AG04449 (cell line): ENCODE measurements around the gene SECISBP2L.
"Not testable (repeated sequence)": the region's sequence is repeated elsewhere in the genome, so short reads cannot be mapped to it uniquely, and the experiment has no call there.

Experiments
- CTCF ChIA-PET: fragments of 350-600 bp; formaldehyde crosslinking; extraction: SDS; loops from one replicate; lab custom pipeline; 2021; ENCODE audit warnings: antibody characterized with exemption; lab: Yijun Ruan, JAX
- POLR2A ChIA-PET: fragments of 400-600, 350-600 bp; formaldehyde crosslinking; extraction: SDS; loops from one replicate; lab custom pipeline; 2020; ENCODE audit warnings: antibody characterized with exemption, inconsistent platforms; lab: Yijun Ruan, JAX
- DNase-seq: peaks from one replicate; pipeline ENCODE4 v3.0.0-alpha.2; 2010; ENCODE audit warnings: low read depth, low spot score
- H3K4me3 ChIP-seq: 2 replicates; pipeline ENCODE4 v1.5.1; 2011; ENCODE audit warnings: low read depth, mild to moderate bottlenecking, control low read depth, low read length
- TF ChIP-seq, protein P1 (sequence below): IDR thresholded peaks from one replicate; pipeline ENCODE4 v1.5.1; 2011; ENCODE audit warnings: mild to moderate bottlenecking, moderate library complexity, low read length, control low read depth, inconsistent platforms; ENCODE audit not compliant: insufficient read depth; ENCODE audit errors: missing control alignments

The SECISBP2L gene

DNA sequence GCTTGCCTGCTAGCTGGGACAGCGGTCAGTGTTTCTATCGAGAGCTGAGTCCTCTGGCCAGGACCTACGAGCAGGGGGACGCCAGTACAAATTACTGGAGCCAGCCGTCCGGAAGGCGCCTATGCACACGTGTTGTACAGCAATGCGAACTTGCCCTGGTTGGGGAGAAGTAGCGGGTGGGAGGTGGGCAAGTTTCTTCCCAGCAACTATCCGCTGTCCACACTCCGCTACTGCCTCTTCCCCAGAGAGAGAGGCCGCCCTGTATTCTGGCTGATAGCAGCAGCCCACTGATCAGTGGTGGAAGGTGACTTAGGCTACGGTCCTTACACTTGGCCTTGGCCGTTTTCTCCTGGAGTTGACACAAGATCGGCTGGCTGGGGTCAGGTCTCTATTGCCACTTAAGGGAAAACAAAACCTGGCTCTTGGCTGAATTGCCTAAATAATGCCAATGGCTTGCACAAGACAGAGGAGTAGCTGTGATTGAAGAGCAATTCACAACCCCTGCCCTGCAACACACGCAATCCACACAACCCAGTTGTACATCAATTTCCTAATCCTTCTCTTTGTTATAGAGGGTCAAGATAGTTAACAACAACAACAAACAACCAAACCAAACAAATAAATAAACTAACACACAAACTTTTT lies 69.7 kb downstream of the SECISBP2L start:
- POLR2A ChIA-PET = interaction anchor here (1.4 kb wide), 1 partner anchor 13 kb away, joined by 6 read pairs; the partner anchor contains the start of gene SHC4
- CTCF ChIA-PET = interaction anchor here (0.6 to 7.3 kb wide), 39 partner anchors 10 to 1075 kb away, joined by 3 to 113 read pairs (median 5); partner anchors contain the start of gene EID1
- H3K4me3 ChIP-seq = no peak overlapping the region
- TF ChIP-seq, protein P1, sequence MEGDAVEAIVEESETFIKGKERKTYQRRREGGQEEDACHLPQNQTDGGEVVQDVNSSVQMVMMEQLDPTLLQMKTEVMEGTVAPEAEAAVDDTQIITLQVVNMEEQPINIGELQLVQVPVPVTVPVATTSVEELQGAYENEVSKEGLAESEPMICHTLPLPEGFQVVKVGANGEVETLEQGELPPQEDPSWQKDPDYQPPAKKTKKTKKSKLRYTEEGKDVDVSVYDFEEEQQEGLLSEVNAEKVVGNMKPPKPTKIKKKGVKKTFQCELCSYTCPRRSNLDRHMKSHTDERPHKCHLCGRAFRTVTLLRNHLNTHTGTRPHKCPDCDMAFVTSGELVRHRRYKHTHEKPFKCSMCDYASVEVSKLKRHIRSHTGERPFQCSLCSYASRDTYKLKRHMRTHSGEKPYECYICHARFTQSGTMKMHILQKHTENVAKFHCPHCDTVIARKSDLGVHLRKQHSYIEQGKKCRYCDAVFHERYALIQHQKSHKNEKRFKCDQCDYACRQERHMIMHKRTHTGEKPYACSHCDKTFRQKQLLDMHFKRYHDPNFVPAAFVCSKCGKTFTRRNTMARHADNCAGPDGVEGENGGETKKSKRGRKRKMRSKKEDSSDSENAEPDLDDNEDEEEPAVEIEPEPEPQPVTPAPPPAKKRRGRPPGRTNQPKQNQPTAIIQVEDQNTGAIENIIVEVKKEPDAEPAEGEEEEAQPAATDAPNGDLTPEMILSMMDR = no peak
- no peak for DNase-seq

GRCh38 chr15:48975472-48976419 lies 70.5 kb downstream of the SECISBP2L start:
- peak overlapping the region; percentile 57 for H3K4me3 ChIP-seq
- TF ChIP-seq, protein P1 = peak; percentile 78
- ChIA-PET CTCF (interaction anchor here (0.5 to 7.3 kb wide), 62 partner anchors 11 to 1169 kb away, joined by 3 to 113 read pairs (median 4); partner anchors contain the start of genes CEP152, EID1 and SECISBP2L), POLR2A (interaction anchor here (0.9 to 1.4 kb wide), 5 partner anchors 8 to 114 kb away, joined by 3 to 6 read pairs (median 4); partner anchors contain the start of genes EID1 and SHC4)
- no peak for DNase-seq

DNA sequence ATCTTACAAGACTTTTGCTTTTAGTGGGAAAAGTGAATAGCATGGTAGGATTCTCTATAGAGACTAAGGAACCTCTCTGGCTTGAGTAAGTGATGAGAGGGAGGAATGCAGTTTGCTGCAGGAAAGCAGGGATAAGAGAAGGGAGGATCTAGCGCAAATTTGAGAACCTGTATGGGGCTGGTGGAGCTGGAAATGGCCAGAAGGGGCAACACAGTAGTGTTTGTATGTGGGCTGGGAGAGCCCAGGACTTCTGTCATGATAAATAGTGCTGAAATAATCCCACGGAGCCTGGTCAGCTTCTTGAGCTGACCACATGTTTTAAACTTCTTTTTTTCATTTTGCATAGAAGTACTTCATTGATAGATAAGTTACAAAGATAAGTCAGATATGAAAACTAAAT lies 71.4 kb downstream of the SECISBP2L start:
- no peak overlapping the region for H3K4me3 ChIP-seq
- POLR2A ChIA-PET = no interaction called here

DNA sequence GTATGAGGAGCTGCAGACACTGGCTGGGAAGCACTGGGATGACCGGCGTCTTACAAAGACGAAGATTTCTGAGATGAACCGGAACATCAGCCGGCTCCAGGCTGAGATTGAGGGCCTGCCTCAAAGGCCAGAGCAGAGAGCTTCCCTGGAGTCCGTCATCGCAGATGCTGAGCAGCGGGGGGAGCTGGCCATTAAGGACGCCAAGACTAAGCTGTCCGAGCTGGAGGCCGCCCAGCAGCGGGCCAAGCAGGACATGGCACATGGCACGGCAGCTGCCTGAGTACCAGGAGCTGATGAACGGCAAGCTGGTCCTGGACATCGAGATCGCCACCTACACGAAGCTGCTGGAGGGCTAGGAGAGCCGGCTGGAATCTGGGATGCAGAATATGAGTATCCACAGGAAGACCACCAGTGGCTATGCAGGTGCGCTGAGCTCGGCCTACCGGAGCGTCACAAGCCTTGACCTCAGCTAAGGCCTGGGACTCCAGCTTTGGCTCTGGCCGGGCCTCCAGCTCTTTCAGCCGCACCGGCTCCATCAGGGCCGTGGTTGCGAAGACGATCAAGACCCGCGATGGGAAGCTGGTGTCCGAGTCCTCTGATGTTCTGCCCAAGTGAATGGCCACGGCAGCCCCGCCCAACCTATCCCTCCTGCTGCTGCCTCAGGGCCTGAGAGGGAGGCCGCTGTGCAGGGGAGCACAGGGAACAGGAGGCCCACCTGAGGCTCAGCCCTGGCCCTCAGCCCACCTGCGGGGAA lies 73.3 kb downstream of the SECISBP2L start:
- CTCF ChIA-PET = interaction anchor here (1.0 to 7.3 kb wide), 5 partner anchors 9 to 173 kb away, joined by 3 to 113 read pairs (median 12); no protein-coding TSS in a partner anchor
- POLR2A ChIA-PET = no interaction called here
- H3K4me3 ChIP-seq = no peak overlapping the region

More for the DNA sequence above, 71.4 kb downstream of the SECISBP2L start:
- TF ChIP-seq, protein P1 = no peak
- DNase-seq = no peak
- CTCF ChIA-PET = interaction anchor here (0.6 to 7.3 kb wide), 31 partner anchors 12 to 1822 kb away, joined by 3 to 113 read pairs (median 5); partner anchors contain the start of gene EID1

DNA sequence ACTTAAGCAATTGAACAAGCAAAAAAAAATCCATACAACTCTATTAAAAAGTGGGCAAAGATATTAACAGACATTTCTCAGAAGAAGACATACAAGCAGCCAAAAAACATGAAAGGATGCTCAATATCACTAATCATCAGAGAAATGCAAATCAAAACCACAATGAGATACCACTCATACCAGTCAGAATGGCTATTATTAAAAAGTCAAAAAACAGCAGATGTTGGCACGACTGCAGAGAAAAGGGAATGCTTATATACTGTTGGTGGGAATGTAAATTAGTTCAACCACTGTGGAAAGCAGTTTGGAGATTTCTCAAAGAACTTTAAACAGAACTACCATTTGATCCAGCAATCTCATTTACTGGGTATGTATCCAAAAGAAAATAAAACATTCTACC lies 75.3 kb downstream of the SECISBP2L start:
- H3K4me3 ChIP-seq, POLR2A ChIA-PET, DNase-seq: not testable (repeated sequence)
- CTCF ChIA-PET = interaction anchor here (1.1 to 7.3 kb wide), 3 partner anchors 16 to 175 kb away, joined by 3 to 113 read pairs (median 12); no protein-coding TSS in a partner anchor

More for the DNA sequence above, 73.3 kb downstream of the SECISBP2L start:
- TF ChIP-seq, protein P1 = no peak
- no peak for DNase-seq

- TF ChIP-seq, protein P1 = no peak
- H3K4me3 ChIP-seq = no peak overlapping the region
- POLR2A ChIA-PET = interaction anchor here (0.6 kb wide), 1 partner anchor 21 kb away, joined by 3 read pairs; no protein-coding TSS in a partner anchor
- CTCF ChIA-PET = interaction anchor here (1.2 to 11.8 kb wide), 4 partner anchors 13 to 178 kb away, joined by 3 to 166 read pairs (median 4); no protein-coding TSS in a partner anchor
- no peak for DNase-seq
Measured at GRCh38 chr15:48968066-48968465, 78.2 kb downstream of the SECISBP2L start.
